C4-2B (cell line): ENCODE data around the gene TUBA4A.
"Not testable (repeated sequence)": the region's sequence is repeated elsewhere in the genome, so short reads cannot be mapped to it uniquely, and the experiment has no call there.

ENCODE experiments used
- H3K27ac ChIP-seq: fragments of 450-650 bp; 2 replicates; pipeline ENCODE4 v1.5.1; 2017
- CTCF ChIP-seq: fragments of 450-650 bp; conservative IDR thresholded peaks from 2 replicates; pipeline ENCODE4 v1.5.1; 2017; ENCODE audit warnings: mild to moderate bottlenecking
- ZFX ChIP-seq: fragments of 450-650 bp; IDR thresholded peaks from 2 replicates; pipeline ENCODE4 v1.6.1; 2017

TUBA4A gene

GRCh38 chr2:219290381-219291171 lies 36.9 kb upstream of the TUBA4A start:
- TF ChIP-seq CTCF (no peak), ZFX (no peak)
- no peak overlapping the region for H3K27ac ChIP-seq

GRCh38 chr2:219289537-219290361 lies 36.0 kb upstream of the TUBA4A start:
- TF ChIP-seq ZFX (no peak), CTCF (no peak)
- no peak overlapping the region for H3K27ac ChIP-seq

GRCh38 chr2:219289195-219289536 lies 35.4 kb upstream of the TUBA4A start:
- H3K27ac ChIP-seq, result no peak overlapping the region
- no peak for TF ChIP-seq ZFX
- no peak for TF ChIP-seq CTCF

- H3K27ac ChIP-seq, result no peak overlapping the region
- no peak for TF ChIP-seq CTCF
- TF ChIP-seq ZFX, result no peak
Measured at GRCh38 chr2:219287580-219288265, 34.0 kb upstream of the TUBA4A start.

- not testable (repeated sequence) for H3K27ac ChIP-seq
Measured at GRCh38 chr2:219287116-219287440, 33.4 kb upstream of the TUBA4A start.

GRCh38 chr2:219286436-219287115 lies 32.9 kb upstream of the TUBA4A start:
- no peak overlapping the region for H3K27ac ChIP-seq
- TF ChIP-seq ZFX (no peak), CTCF (no peak)

GRCh38 chr2:219285894-219286425 lies 32.2 kb upstream of the TUBA4A start:
- no peak for TF ChIP-seq CTCF
- TF ChIP-seq ZFX, result no peak
- H3K27ac ChIP-seq, result no peak overlapping the region
